H9 (cell line): ENCODE results near the gene KDM2A. TPM values are rescaled to one million over a fixed set of nuclear protein-coding genes. Genes with fewer than 3 reads are reported as not detected.
A peak's percentile ranks its signal among the peaks of the same experiment; 100 is the strongest.

ENCODE experiments used
- DNase-seq: peaks from one replicate; pipeline ENCODE4 v3.0.0-alpha.2; 2017
- H2AFZ ChIP-seq: one replicate; pipeline ENCODE4 v1.6.1; 2013; ENCODE audit warnings: mild to moderate bottlenecking, low read length, control low read depth, moderate library complexity
- H2AK5ac ChIP-seq: 2 replicates; pipeline ENCODE4 v1.6.1; 2013; ENCODE audit warnings: low read length, control low read depth, mixed read lengths; ENCODE audit not compliant: insufficient read length
- H2BK120ac ChIP-seq: one replicate; pipeline ENCODE4 v1.6.1; 2013; ENCODE audit warnings: low read depth, mild to moderate bottlenecking, low read length, control low read depth, inconsistent platforms; ENCODE audit not compliant: poor library complexity, severe bottlenecking
- H2BK12ac ChIP-seq: 2 replicates; pipeline ENCODE4 v1.6.1; 2013; ENCODE audit warnings: low read length, control low read depth, mixed read lengths, low read depth; ENCODE audit not compliant: insufficient read length
- H2BK15ac ChIP-seq: 2 replicates; pipeline ENCODE4 v1.6.1; 2013; ENCODE audit warnings: low read depth, low read length, control low read depth
- H2BK20ac ChIP-seq: one replicate; pipeline ENCODE4 v1.6.1; 2013; ENCODE audit warnings: low read depth, mild to moderate bottlenecking, low read length, control low read depth, inconsistent platforms; ENCODE audit not compliant: poor library complexity, severe bottlenecking
- H2BK5ac ChIP-seq: 2 replicates; pipeline ENCODE4 v1.6.1; 2013; ENCODE audit warnings: low read length, control low read depth, mixed read lengths; ENCODE audit not compliant: insufficient read length
- H3K14ac ChIP-seq: 2 replicates; pipeline ENCODE4 v1.6.1; 2013; ENCODE audit warnings: low read length, control low read depth; ENCODE audit not compliant: insufficient read depth
- H3K18ac ChIP-seq: 2 replicates; pipeline ENCODE4 v1.6.1; 2013; ENCODE audit warnings: low read depth, mild to moderate bottlenecking, mixed read lengths, low read length, control low read depth; ENCODE audit not compliant: insufficient read length
- H3K23ac ChIP-seq: 2 replicates; pipeline ENCODE4 v1.6.1; 2013; ENCODE audit warnings: low read length, control low read depth, mixed read lengths, low read depth; ENCODE audit not compliant: insufficient read length
- H3K23me2 ChIP-seq: 2 replicates; pipeline ENCODE4 v1.6.1; 2013; ENCODE audit warnings: low read depth, mild to moderate bottlenecking, mixed read lengths, low read length, control low read depth; ENCODE audit not compliant: insufficient read length, poor library complexity, severe bottlenecking
- H3K27ac ChIP-seq: 2 replicates; pipeline ENCODE4 v1.5.1; 2013; ENCODE audit warnings: low read length, control low read depth, mixed read lengths, low read depth; ENCODE audit not compliant: insufficient read length
- H3K27me3 ChIP-seq: 2 replicates; pipeline ENCODE4 v1.6.1; 2013; ENCODE audit warnings: low read length, control low read depth, inconsistent platforms; ENCODE audit not compliant: insufficient read depth
- H3K4ac ChIP-seq: 2 replicates; pipeline ENCODE4 v1.6.1; 2013; ENCODE audit warnings: low read depth, mild to moderate bottlenecking, control low read depth, inconsistent platforms, low read length, moderate library complexity
- H3K4me1 ChIP-seq: 2 replicates; pipeline ENCODE4 v1.6.1; 2013; ENCODE audit warnings: low read length, control low read depth, inconsistent platforms; ENCODE audit not compliant: insufficient read depth
- H3K4me2 ChIP-seq: 2 replicates; pipeline ENCODE4 v1.6.1; 2013; ENCODE audit warnings: low read length, control low read depth, mixed read lengths; ENCODE audit not compliant: insufficient read length, insufficient read depth
- H3K56ac ChIP-seq: 2 replicates; pipeline ENCODE4 v1.6.1; 2013; ENCODE audit warnings: low read depth, mild to moderate bottlenecking, mixed read lengths, low read length, control low read depth; ENCODE audit not compliant: insufficient read length
- H3K79me1 ChIP-seq: 2 replicates; pipeline ENCODE4 v1.6.1; 2013; ENCODE audit warnings: low read depth, mild to moderate bottlenecking, moderate library complexity, low read length, control low read depth, inconsistent platforms; ENCODE audit not compliant: insufficient read depth, poor library complexity, severe bottlenecking
- H3K79me2 ChIP-seq: 2 replicates; pipeline ENCODE4 v1.6.1; 2013; ENCODE audit warnings: low read length, control low read depth, inconsistent platforms; ENCODE audit not compliant: insufficient read depth
- H3K9ac ChIP-seq: 2 replicates; pipeline ENCODE4 v1.6.1; 2013; ENCODE audit warnings: low read length, control low read depth, mixed read lengths; ENCODE audit not compliant: insufficient read length; ENCODE audit errors: extremely low read depth
- H3K9me3 ChIP-seq: one replicate; pipeline ENCODE4 v1.6.1; 2013; ENCODE audit warnings: low read depth, low read length, inconsistent platforms; ENCODE audit not compliant: control insufficient read depth
- H3T11ph ChIP-seq: one replicate; pipeline ENCODE4 v1.6.1; 2013; ENCODE audit warnings: mild to moderate bottlenecking, low read length, control low read depth, inconsistent platforms
- H4K20me1 ChIP-seq: one replicate; pipeline ENCODE4 v1.6.1; 2013; ENCODE audit not compliant: control insufficient read depth, insufficient read length, insufficient read depth
- H4K5ac ChIP-seq: 2 replicates; pipeline ENCODE4 v1.6.1; 2013; ENCODE audit warnings: low read depth, mild to moderate bottlenecking, mixed read lengths, low read length, control low read depth; ENCODE audit not compliant: insufficient read length
- H4K8ac ChIP-seq: replicated peaks from 2 replicates; pipeline ENCODE4 v1.6.1; 2013; ENCODE audit warnings: low read length, control low read depth, mixed read lengths, low read depth; ENCODE audit not compliant: insufficient read length
- H4K91ac ChIP-seq: 2 replicates; pipeline ENCODE4 v1.6.1; 2013; ENCODE audit warnings: low read depth, mild to moderate bottlenecking, moderate library complexity, mixed read lengths, low read length, control low read depth; ENCODE audit not compliant: insufficient read length
- H3K27ac Mint-ChIP-seq, 3 experiments: 2 replicates in 2 of 3; 3 replicates in 1 of 3; pipeline ENCODE4 v1.8.0; 2020 to 2021; ENCODE audit warnings: mixed read lengths in 3 of 3, mild to moderate bottlenecking in 1 of 3, moderate library complexity in 1 of 3
- H3K27me3 Mint-ChIP-seq: 2 replicates; pipeline ENCODE4 v1.8.0; 2021; ENCODE audit warnings: low read depth, mild to moderate bottlenecking, moderate library complexity, mixed read lengths
- H3K36me3 Mint-ChIP-seq, 3 experiments: 2 replicates in 2 of 3; 3 replicates in 1 of 3; pipeline ENCODE4 v1.8.0; 2020 to 2021; ENCODE audit warnings: low read depth in 3 of 3, mixed read lengths in 3 of 3; ENCODE audit not compliant: insufficient read depth in 1 of 3
- H3K4me1 Mint-ChIP-seq, 2 experiments: 2 replicates each; pipeline ENCODE4 v1.8.0; 2020; ENCODE audit warnings: mixed read lengths in 2 of 2
- H3K4me3 Mint-ChIP-seq, 2 experiments: 2 replicates in 1 of 2; 3 replicates in 1 of 2; pipeline ENCODE4 v1.8.0; 2020 to 2021; ENCODE audit warnings: mild to moderate bottlenecking in 2 of 2, mixed read lengths in 2 of 2, moderate library complexity in 1 of 2
- H3K9me3 Mint-ChIP-seq, 2 experiments: 2 replicates in 1 of 2; 3 replicates in 1 of 2; pipeline ENCODE4 v1.8.0; 2020; ENCODE audit warnings: mild to moderate bottlenecking in 2 of 2, mixed read lengths in 2 of 2, moderate library complexity in 1 of 2
- CTCF ChIP-seq: fragments of 200-600 bp; sonication (generic); conservative IDR thresholded peaks from 3 replicates; pipeline ENCODE4 v1.8.0; 2021; ENCODE audit warnings: antibody characterized with exemption, mild to moderate bottlenecking
- WGBS: extraction: QIAGEN DNeasy Blood & Tissue Kit; methylation state at CpG from one replicate; pipeline ENCODE4 v1.1.7; 2013; ENCODE audit warnings: missing lambda C conversion rate, low lambda C conversion rate, mixed read lengths; ENCODE audit not compliant: insufficient read length; ENCODE audit errors: extremely low coverage; 5-methylcytosine and 5-hydroxymethylcytosine counted together
- total RNA-seq: library from RNA; stranded (reverse); gene quantifications from 2 replicates; pipeline ENCODE4 v1.2.1, GENCODE V29; 2021

Gene KDM2A
- total RNA-seq, 1 experiment from 2014 or later = 85.9 TPM

GRCh38 chr11:67262731-67263675, 143.9 kb downstream of the KDM2A start:
- Histone ChIP-seq H3K23me2 (peaks cover 11% of the 10 kb centered on the region), H4K91ac (no peak overlapping the region), H2BK15ac (no peak overlapping the region), H2BK20ac (no peak overlapping the region), H2BK5ac (no peak overlapping the region), H3K9me3 (no peaks in the 10 kb centered on the region), H3K4me2 (no peak overlapping the region), H3K27me3 (no peaks in the 10 kb centered on the region; the same call in 1 of the 2 replicates), H2BK120ac (no peak overlapping the region), H3K14ac (no peak overlapping the region), H4K8ac (no peak overlapping the region), H3K23ac (no peak overlapping the region), H3K79me1 (no peaks in the 10 kb centered on the region), H2AFZ (no peak overlapping the region), H2BK12ac (no peak overlapping the region), H3K27ac (no peak overlapping the region), H3T11ph (no peak overlapping the region), H3K56ac (no peak overlapping the region), H3K9ac (no peak overlapping the region), H3K4ac (no peak overlapping the region), H3K18ac (no peak overlapping the region), H4K20me1 (peaks cover 3% of the 10 kb centered on the region), H4K5ac (no peak overlapping the region), H3K79me2 (peaks cover 2% of the 10 kb centered on the region; the same call in 1 of the 2 replicates), H2AK5ac (no peak overlapping the region), H3K4me1 (no peaks in the 10 kb centered on the region; the same call in 1 of the 2 replicates)
- H3K4me3 Mint-ChIP-seq = peak overlapping the region; percentile 38 to 65
- peak; percentile 87 for DNase-seq
- peak overlapping the region in 1 of 3 experiments; percentile 46; a peak in 2 of 7 replicates for H3K27ac Mint-ChIP-seq
- peaks cover 44% of the 10 kb centered on the region for H3K27me3 Mint-ChIP-seq
- peak; percentile 88 for TF ChIP-seq CTCF
- H3K9me3 Mint-ChIP-seq = no peaks in the 10 kb centered on the region
- peaks cover 23 to 29% of the 10 kb centered on the region in 2 experiments for H3K4me1 Mint-ChIP-seq
- no CpG with 5 or more reads among the region's 22 CpGs for WGBS
- H3K36me3 Mint-ChIP-seq = peaks cover 0 to 6% (median 3%) of the 10 kb centered on the region in 3 experiments; a peak in 4 of 7 replicates
